H1 (cell line): ENCODE results near the gene MYOM3. TPM values are rescaled to one million over a fixed set of nuclear protein-coding genes. Genes with fewer than 3 reads are reported as not detected.

ENCODE experiments used
- CTCF ChIA-PET: fragments of 300-600 bp; sonication (Branson Sonifier 250); formaldehyde crosslinking; loops from one replicate; lab custom pipeline; 2021; ENCODE audit not compliant: partially characterized antibody; lab: Charles Lee
- POLR2A ChIA-PET: fragments of 300-600 bp; sonication (Branson Sonifier 250); formaldehyde crosslinking; loops from one replicate; lab custom pipeline; 2021; ENCODE audit warnings: inconsistent platforms; ENCODE audit not compliant: partially characterized antibody; lab: Charles Lee
- DNase-seq, 2 experiments: peaks; one replicate each; pipeline versions ENCODE4 v3.0.0 to v3.0.0-alpha.2; 2010 to 2022; ENCODE audit warnings: low spot score in 2 of 2, low read depth in 1 of 2, mixed read lengths in 1 of 2
- FAIRE-seq: peaks from 2 replicates; lab custom pipeline; 2011; peaks lifted over from hg19 to GRCh38; lab: Jason Lieb, UNC
- H2AFZ ChIP-seq: 2 replicates; pipeline ENCODE4 v1.8.1; 2012; ENCODE audit warnings: low read length, inconsistent platforms
- H2AK5ac ChIP-seq: 2 replicates; pipeline ENCODE4 v1.6.1; 2013; ENCODE audit warnings: low read depth, low read length
- H2BK120ac ChIP-seq: replicated peaks from 2 replicates; pipeline ENCODE3; 2013; ENCODE audit warnings: low read depth, low read length, inconsistent platforms
- H2BK12ac ChIP-seq: 2 replicates; pipeline ENCODE4 v1.6.1; 2013; ENCODE audit warnings: low read depth, low read length
- H2BK15ac ChIP-seq: 2 replicates; pipeline ENCODE4 v1.6.1; 2013; ENCODE audit warnings: low read length
- H2BK20ac ChIP-seq: 2 replicates; pipeline ENCODE4 v1.6.1; 2013; ENCODE audit warnings: low read length
- H2BK5ac ChIP-seq: 2 replicates; pipeline ENCODE4 v1.6.1; 2013; ENCODE audit warnings: low read depth, low read length
- H3K14ac ChIP-seq: 2 replicates; pipeline ENCODE4 v1.6.1; 2013; ENCODE audit warnings: inconsistent platforms; ENCODE audit not compliant: insufficient read length
- H3K18ac ChIP-seq: 2 replicates; pipeline ENCODE4 v1.6.1; 2013; ENCODE audit warnings: low read length; ENCODE audit errors: extremely low read depth
- H3K23ac ChIP-seq: 2 replicates; pipeline ENCODE4 v1.6.1; 2013; ENCODE audit warnings: inconsistent platforms; ENCODE audit not compliant: insufficient read length
- H3K23me2 ChIP-seq: 2 replicates; pipeline ENCODE4 v1.6.1; 2013; ENCODE audit warnings: low read depth, low read length
- H3K27ac ChIP-seq: 2 replicates; pipeline ENCODE4 v1.6.1; 2011; ENCODE audit warnings: low read depth, low read length, inconsistent platforms
- H3K27me3 ChIP-seq, 4 experiments: replicated peaks in 1 of 4; 1 replicate in 1 of 4; 2 replicates in 3 of 4; pipeline versions ENCODE4 v1.6.1 to v1.8.1; 2011 to 2013; ENCODE audit warnings: low read length in 3 of 4, mild to moderate bottlenecking in 3 of 4, inconsistent platforms in 2 of 4, mixed read lengths in 2 of 4, moderate library complexity in 1 of 4; ENCODE audit not compliant: control insufficient read depth in 3 of 4, insufficient read depth in 3 of 4; ENCODE audit errors: extremely low read depth in 1 of 4
- H3K36me3 ChIP-seq, 4 experiments: 2 replicates each; pipeline versions ENCODE4 v1.6.1 to v1.8.1; 2011 to 2013; ENCODE audit warnings: mild to moderate bottlenecking in 4 of 4, low read length in 3 of 4, moderate library complexity in 2 of 4, control low read depth in 1 of 4, inconsistent platforms in 1 of 4; ENCODE audit not compliant: insufficient read depth in 4 of 4, control insufficient read depth in 2 of 4
- H3K4ac ChIP-seq: replicated peaks from 2 replicates; pipeline ENCODE3; 2013; ENCODE audit warnings: low read length, low read depth, mixed read lengths, inconsistent platforms; ENCODE audit not compliant: insufficient read length
- H3K4me1 ChIP-seq, 4 experiments: replicated peaks in 1 of 4; 1 replicate in 1 of 4; 2 replicates in 3 of 4; pipeline versions ENCODE4 v1.6.1 to v1.8.1; 2011 to 2013; ENCODE audit warnings: low read length in 3 of 4, inconsistent platforms in 2 of 4, mixed read lengths in 1 of 4; ENCODE audit not compliant: insufficient read depth in 4 of 4, control insufficient read depth in 3 of 4
- H3K4me2 ChIP-seq, 2 experiments: 2 replicates each; pipeline versions ENCODE4 v1.6.1 to v1.8.1; 2011 to 2013; ENCODE audit warnings: low read depth in 2 of 2, low read length in 2 of 2, control low read depth in 1 of 2, inconsistent platforms in 1 of 2, mild to moderate bottlenecking in 1 of 2; ENCODE audit not compliant: insufficient read depth in 1 of 2
- H3K4me3 ChIP-seq, 4 experiments: fragments of 200-600, 300-600 bp in 1 of 4; sonication (generic), shearing (Covaris generic), sonication (Bioruptor Twin) in 1 of 4; 2 replicates each; pipeline versions ENCODE4 v1.5.1 to v1.8.1; 2011 to 2016; ENCODE audit warnings: low read length in 4 of 4, low read depth in 3 of 4, control low read depth in 2 of 4, inconsistent platforms in 2 of 4, mild to moderate bottlenecking in 2 of 4, mixed read lengths in 1 of 4, moderate library complexity in 1 of 4; ENCODE audit not compliant: insufficient read depth in 2 of 4; ENCODE audit errors: extremely low read depth in 1 of 4
- H3K56ac ChIP-seq: replicated peaks from 2 replicates; pipeline ENCODE3; 2013; ENCODE audit warnings: low read depth, mild to moderate bottlenecking, mixed read lengths, low read length, inconsistent platforms; ENCODE audit not compliant: insufficient read length
- H3K79me1 ChIP-seq: 2 replicates; pipeline ENCODE4 v1.6.1; 2013; ENCODE audit warnings: low read depth, low read length, control low read depth
- H3K79me2 ChIP-seq, 2 experiments: 2 replicates each; pipeline versions ENCODE4 v1.6.1 to v1.8.1; 2012 to 2013; ENCODE audit warnings: low read length in 2 of 2, mild to moderate bottlenecking in 2 of 2, inconsistent platforms in 1 of 2; ENCODE audit not compliant: insufficient read depth in 2 of 2, control insufficient read depth in 1 of 2
- H3K9ac ChIP-seq, 4 experiments: replicated peaks in 1 of 4; 1 replicate in 1 of 4; 2 replicates in 3 of 4; pipeline versions ENCODE4 v1.6.1 to v1.8.1; 2011 to 2013; ENCODE audit warnings: low read depth in 3 of 4, low read length in 3 of 4, control low read depth in 2 of 4, mild to moderate bottlenecking in 2 of 4, moderate library complexity in 2 of 4, inconsistent platforms in 1 of 4; ENCODE audit errors: extremely low read depth in 1 of 4
- H3K9me3 ChIP-seq, 2 experiments: 2 replicates each; pipeline versions ENCODE4 v1.6.1 to v1.8.1; 2012 to 2013; ENCODE audit warnings: mild to moderate bottlenecking in 2 of 2, moderate library complexity in 2 of 2, control low read depth in 1 of 2, inconsistent platforms in 1 of 2, low read depth in 1 of 2, low read length in 1 of 2, mixed read lengths in 1 of 2; ENCODE audit not compliant: insufficient read depth in 2 of 2
- H4K20me1 ChIP-seq, 2 experiments: replicated peaks in 1 of 2; 2 replicates each; pipeline versions ENCODE3 to v1.8.1; 2011 to 2013; ENCODE audit warnings: inconsistent platforms in 2 of 2, low read length in 2 of 2, mild to moderate bottlenecking in 1 of 2; ENCODE audit not compliant: insufficient read depth in 2 of 2, control insufficient read depth in 1 of 2
- H4K5ac ChIP-seq: 2 replicates; pipeline ENCODE4 v1.6.1; 2013; ENCODE audit warnings: low read length, low read depth, mixed read lengths, inconsistent platforms; ENCODE audit not compliant: insufficient read length
- H4K8ac ChIP-seq: 2 replicates; pipeline ENCODE4 v1.8.0; 2013; ENCODE audit warnings: mild to moderate bottlenecking, moderate library complexity, low read length, inconsistent platforms; ENCODE audit not compliant: insufficient read depth; ENCODE audit errors: extremely low read depth
- H4K91ac ChIP-seq: replicated peaks from 2 replicates; pipeline ENCODE3; 2013; ENCODE audit warnings: low read length, mixed read lengths, inconsistent platforms; ENCODE audit not compliant: insufficient read length
- KDM1A ChIP-seq: fragments of 200-600, 300-600 bp; sonication (generic); IDR thresholded peaks from 2 replicates; pipeline ENCODE4 v1.7.1; 2016; ENCODE audit warnings: mild to moderate bottlenecking, low read length, borderline replicate concordance
- POLR2A ChIP-seq, 2 experiments: IDR thresholded peaks; 1 replicate in 1 of 2; 2 replicates in 1 of 2; pipeline ENCODE4 v1.6.1; 2011; ENCODE audit warnings: low read depth in 2 of 2, low read length in 2 of 2, mild to moderate bottlenecking in 2 of 2; ENCODE audit errors: control extremely low read depth in 1 of 2
- WGBS, 2 experiments: shearing (Covaris generic) in 1 of 2; methylation state at CpG; one replicate each; pipeline versions ENCODE4 v1.1.6 to v1.1.7; 2013 to 2015; ENCODE audit warnings: low lambda C conversion rate in 2 of 2, mixed read lengths in 2 of 2, inconsistent platforms in 1 of 2, low coverage in 1 of 2, missing lambda C conversion rate in 1 of 2; ENCODE audit not compliant: insufficient replicate concordance in 2 of 2, insufficient coverage in 1 of 2, insufficient read length in 1 of 2; ENCODE audit errors: extremely low coverage in 1 of 2, missing lambda C conversion rate in 1 of 2; 5-methylcytosine and 5-hydroxymethylcytosine counted together
- polyA plus RNA-seq, 7 experiments: library from polyadenylated mRNA; depleted of rRNA in 3 of 7; stranded (reverse) in 5 of 7; unstranded in 2 of 7; fragments of >200 nt in 5 of 7; fragments of 200-250 nt in 2 of 7; gene quantifications; 1 replicate in 5 of 7; 2 replicates in 1 of 7; 4 replicates in 1 of 7; pipeline versions ENCODE4 v1.2.1 to v1.2.3, GENCODE V29; 2011 to 2013; ENCODE audit warnings: missing spikeins in 2 of 7, mixed read lengths in 2 of 7
- total RNA-seq: library from RNA; stranded (reverse); fragmentation: NEBNext Ultra II Directional; extraction: Animal tissue kit (Norgen Biotek cat#: 25700); gene quantifications from 2 replicates; pipeline ENCODE4 v1.2.1, GENCODE V29; 2021

Gene MYOM3
- total and polyA plus RNA-seq, 2 of the 8 experiments (the other 6 are each of a cell fraction or from before 2014, with no cell fraction given), result 0.08 to 0.09 TPM

DNA sequence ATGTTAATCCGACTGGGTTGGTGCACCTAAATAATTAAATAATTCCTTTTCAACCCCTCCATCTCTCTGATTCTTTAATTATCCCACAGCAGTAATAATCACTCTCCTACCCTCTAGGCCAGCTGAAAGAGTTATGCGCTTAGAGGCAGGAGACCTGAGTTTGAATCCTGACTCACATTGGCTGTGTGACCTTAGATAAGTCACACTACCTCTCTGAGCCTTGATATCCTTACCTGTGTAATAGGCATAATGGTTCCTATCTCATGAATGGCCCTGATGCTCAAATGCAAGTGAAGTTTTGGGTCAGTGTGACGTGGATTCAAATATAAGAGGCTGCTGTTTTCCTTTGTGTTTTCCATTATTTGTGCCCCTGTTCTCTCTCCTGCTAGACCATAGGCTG is 8.1 kb downstream of the MYOM3 start:
- no peaks in the 10 kb centered on the region for H3K36me3 ChIP-seq
- DNase-seq (no peak), FAIRE-seq (no peak)
- no peak overlapping the region for H3K14ac ChIP-seq
- H4K5ac ChIP-seq, result no peak overlapping the region
- no peaks in the 10 kb centered on the region for H4K20me1 ChIP-seq
- no peak overlapping the region for H4K8ac ChIP-seq
- peaks cover 0 to 5% (median 2%) of the 10 kb centered on the region in 4 experiments; a peak in 3 of 7 replicates for H3K4me1 ChIP-seq
- H2BK15ac ChIP-seq, result no peak overlapping the region
- H2BK120ac ChIP-seq, result no peak overlapping the region
- no peak overlapping the region for H3K4me3 ChIP-seq
- H3K9ac ChIP-seq, result no peak overlapping the region
- no peaks in the 10 kb centered on the region for H3K23me2 ChIP-seq
- H2BK5ac ChIP-seq, result no peak overlapping the region
- no peak overlapping the region for H2BK20ac ChIP-seq
- no peak overlapping the region for H2AFZ ChIP-seq
- H3K23ac ChIP-seq, result no peak overlapping the region
- TF ChIP-seq POLR2A (IDR thresholded peaks at IDR 0.05; ENCODE audit: control extremely low read depth in 1 of 2, low read depth in 2 of 2, low read length in 2 of 2) (no peak), KDM1A (peak; percentile 34; the same call in 1 of the 2 replicates)
- H3K4me2 ChIP-seq, result no peak overlapping the region
- no peak overlapping the region for H3K56ac ChIP-seq
- ChIA-PET CTCF (interaction anchor here (1.0 to 2.7 kb wide), 10 partner anchors 8 to 51 kb away, joined by 3 to 10 read pairs (median 4); partner anchors contain the start of gene MYOM3), POLR2A (interaction anchor here (1.1 kb wide), 1 partner anchor 11 kb away, joined by 3 read pairs; no protein-coding TSS in a partner anchor)
- no peaks in the 10 kb centered on the region for H3K79me2 ChIP-seq
- no peak overlapping the region for H3K27ac ChIP-seq
- no peak overlapping the region for H3K18ac ChIP-seq
- no peaks in the 10 kb centered on the region for H3K27me3 ChIP-seq
- no peak overlapping the region for H2BK12ac ChIP-seq
- no peak overlapping the region for H4K91ac ChIP-seq
- no peaks in the 10 kb centered on the region for H3K9me3 ChIP-seq
- WGBS, 2 experiments, result 88% methylated on average over 3 of the region's 3 CpGs; no CpG with 5 or more reads in 1 of the 2 experiments
- H3K4ac ChIP-seq, result no peak overlapping the region
- H3K79me1 ChIP-seq, result no peaks in the 10 kb centered on the region
- no peak overlapping the region for H2AK5ac ChIP-seq
